PFSK-1 (cell line): ENCODE results near the gene BATF3.

Experiments used
- FOXP2 ChIP-seq: optimal IDR thresholded peaks from 2 replicates; pipeline ENCODE3; 2011; ENCODE audit warnings: borderline replicate concordance, control low read depth, inconsistent platforms; ENCODE audit not compliant: insufficient read depth; ENCODE audit errors: extremely low read length, extremely low read depth
- POLR2AphosphoS5 ChIP-seq: IDR thresholded peaks from 2 replicates; pipeline ENCODE4 v1.6.1; 2012; ENCODE audit warnings: low read depth, mild to moderate bottlenecking, control low read depth, low read length, moderate library complexity
- SIN3A ChIP-seq: IDR thresholded peaks from 2 replicates; pipeline ENCODE4 v1.6.1; 2012; ENCODE audit warnings: mild to moderate bottlenecking, low read length, moderate library complexity, borderline replicate concordance; ENCODE audit not compliant: insufficient read depth
- TAF1 ChIP-seq: IDR thresholded peaks from 2 replicates; pipeline ENCODE4 v1.6.1; 2012; ENCODE audit warnings: low read length, control low read depth, borderline replicate concordance; ENCODE audit not compliant: insufficient read depth
- TF ChIP-seq, protein P1 (sequence below), 2 experiments: IDR thresholded peaks; 2 replicates each; pipeline versions ENCODE4 v1.6.1 to v1.8.0; 2011 to 2012; ENCODE audit warnings: low read depth in 2 of 2, low read length in 2 of 2, control low read depth in 1 of 2, inconsistent platforms in 1 of 2, mild to moderate bottlenecking in 1 of 2, moderate library complexity in 1 of 2; ENCODE audit not compliant: insufficient read depth in 1 of 2

Gene BATF3

GRCh38 chr1:212701910-212702309 lies 2.3 kb upstream of the BATF3 start:
- TF ChIP-seq FOXP2 (no peak), POLR2AphosphoS5 (no peak), TAF1 (no peak), SIN3A (no peak)
- TF ChIP-seq, protein P1, sequence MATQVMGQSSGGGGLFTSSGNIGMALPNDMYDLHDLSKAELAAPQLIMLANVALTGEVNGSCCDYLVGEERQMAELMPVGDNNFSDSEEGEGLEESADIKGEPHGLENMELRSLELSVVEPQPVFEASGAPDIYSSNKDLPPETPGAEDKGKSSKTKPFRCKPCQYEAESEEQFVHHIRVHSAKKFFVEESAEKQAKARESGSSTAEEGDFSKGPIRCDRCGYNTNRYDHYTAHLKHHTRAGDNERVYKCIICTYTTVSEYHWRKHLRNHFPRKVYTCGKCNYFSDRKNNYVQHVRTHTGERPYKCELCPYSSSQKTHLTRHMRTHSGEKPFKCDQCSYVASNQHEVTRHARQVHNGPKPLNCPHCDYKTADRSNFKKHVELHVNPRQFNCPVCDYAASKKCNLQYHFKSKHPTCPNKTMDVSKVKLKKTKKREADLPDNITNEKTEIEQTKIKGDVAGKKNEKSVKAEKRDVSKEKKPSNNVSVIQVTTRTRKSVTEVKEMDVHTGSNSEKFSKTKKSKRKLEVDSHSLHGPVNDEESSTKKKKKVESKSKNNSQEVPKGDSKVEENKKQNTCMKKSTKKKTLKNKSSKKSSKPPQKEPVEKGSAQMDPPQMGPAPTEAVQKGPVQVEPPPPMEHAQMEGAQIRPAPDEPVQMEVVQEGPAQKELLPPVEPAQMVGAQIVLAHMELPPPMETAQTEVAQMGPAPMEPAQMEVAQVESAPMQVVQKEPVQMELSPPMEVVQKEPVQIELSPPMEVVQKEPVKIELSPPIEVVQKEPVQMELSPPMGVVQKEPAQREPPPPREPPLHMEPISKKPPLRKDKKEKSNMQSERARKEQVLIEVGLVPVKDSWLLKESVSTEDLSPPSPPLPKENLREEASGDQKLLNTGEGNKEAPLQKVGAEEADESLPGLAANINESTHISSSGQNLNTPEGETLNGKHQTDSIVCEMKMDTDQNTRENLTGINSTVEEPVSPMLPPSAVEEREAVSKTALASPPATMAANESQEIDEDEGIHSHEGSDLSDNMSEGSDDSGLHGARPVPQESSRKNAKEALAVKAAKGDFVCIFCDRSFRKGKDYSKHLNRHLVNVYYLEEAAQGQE (IDR thresholded peaks at IDR 0.05; ENCODE audit: insufficient read depth in 1 of 2, low read depth in 2 of 2, low read length in 2 of 2) = no peak

DNA sequence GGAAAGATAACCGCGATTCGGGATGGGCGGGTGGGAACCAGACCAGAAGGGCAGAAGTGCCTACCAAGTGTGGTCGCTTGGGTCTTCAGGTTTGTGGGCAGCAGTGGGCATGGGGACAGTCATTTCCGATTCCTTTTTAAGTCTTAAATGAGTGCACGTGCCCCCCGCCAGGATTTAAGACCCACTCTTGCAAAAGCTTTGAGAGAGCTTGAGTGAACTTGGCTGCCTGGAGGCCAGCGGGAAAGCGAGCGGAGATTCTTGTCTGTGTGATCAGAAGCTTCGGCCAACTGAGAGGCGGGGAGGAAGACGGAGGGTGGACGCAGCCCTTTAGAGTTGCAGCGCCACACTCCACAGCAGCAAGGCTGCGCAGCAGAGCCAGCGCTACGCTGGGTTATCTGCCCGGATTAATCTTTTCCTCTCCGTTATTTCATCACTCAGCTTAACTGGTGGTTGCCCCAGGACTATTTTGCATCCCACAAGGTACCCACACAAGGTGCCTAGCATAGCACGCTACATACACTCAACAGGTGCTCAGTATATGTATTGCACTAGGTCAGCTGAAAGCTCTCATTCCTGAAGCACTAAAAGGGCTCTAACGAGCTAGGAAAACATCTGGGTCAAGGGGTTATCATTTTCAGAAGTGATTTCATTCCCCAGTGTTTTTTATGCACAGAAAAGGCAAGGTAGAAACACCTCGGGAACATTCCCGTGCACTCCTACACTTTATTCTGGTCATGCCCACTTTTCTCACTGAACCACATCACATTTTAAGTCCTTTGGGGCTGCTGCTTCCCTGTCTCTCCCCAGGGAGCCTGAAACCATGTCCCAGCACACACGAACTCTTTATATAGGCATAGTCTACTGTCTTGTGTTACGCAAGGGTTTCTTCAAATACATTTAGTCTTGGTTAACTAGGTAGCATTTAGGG lies 1.5 kb upstream of the BATF3 start:
- TF ChIP-seq SIN3A = no peak
- TF ChIP-seq POLR2AphosphoS5 = no peak

GRCh38 chr1:212700223-212700891 lies 717 bp upstream of the BATF3 start:
- no peak for TF ChIP-seq TAF1
- TF ChIP-seq SIN3A = no peak
- TF ChIP-seq POLR2AphosphoS5 = no peak
- TF ChIP-seq, protein P1 (IDR thresholded peaks at IDR 0.05; ENCODE audit: insufficient read depth in 1 of 2, low read depth in 2 of 2, low read length in 2 of 2) = no peak
- no peak for TF ChIP-seq FOXP2

GRCh38 chr1:212699104-212699624 lies 476 bp downstream of the BATF3 start:
- TF ChIP-seq, protein P1 (IDR thresholded peaks at IDR 0.05; ENCODE audit: insufficient read depth in 1 of 2, low read depth in 2 of 2, low read length in 2 of 2) = no peak
- TF ChIP-seq POLR2AphosphoS5 (no peak), TAF1 (no peak), SIN3A (no peak), FOXP2 (no peak)

- TF ChIP-seq, protein P1 (IDR thresholded peaks at IDR 0.05; ENCODE audit: insufficient read depth in 1 of 2, low read depth in 2 of 2, low read length in 2 of 2) = no peak
- TF ChIP-seq SIN3A (no peak), POLR2AphosphoS5 (no peak), FOXP2 (no peak), TAF1 (no peak)
These were observed 1.1 kb downstream of the BATF3 start for GRCh38 chr1:212698467-212699103.
